Hematopoietic multipotent progenitor cell treated with erythropoietin and hydrocortisone succinate and interleukin-3 and kit ligand, for 8 days (in vitro differentiated cells): Measurements from ENCODE around the gene NEB.

ENCODE experiments used
- DNase-seq: peaks from one replicate; pipeline ENCODE4 v3.0.0-alpha.2; 2015

Gene NEB

DNA sequence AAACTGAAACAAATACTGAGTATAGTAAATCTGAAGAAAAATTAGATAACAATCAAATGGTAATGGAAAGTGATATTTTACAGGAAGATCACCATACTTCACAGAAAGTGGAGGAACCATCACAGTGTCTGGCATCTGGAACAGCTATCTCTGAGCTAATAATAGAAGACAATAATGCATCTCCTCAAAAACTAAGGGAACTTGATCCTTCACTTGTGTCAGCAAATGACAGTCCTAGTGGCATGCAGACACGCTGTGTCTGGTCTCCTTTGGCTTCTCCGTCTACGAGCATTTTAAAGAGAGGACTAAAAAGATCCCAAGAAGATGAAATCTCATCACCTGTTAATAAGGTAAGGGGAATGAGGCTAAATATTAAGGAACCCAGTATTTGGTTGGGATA lies 268.5 kb downstream of the NEB start:
- no peak for DNase-seq

DNA sequence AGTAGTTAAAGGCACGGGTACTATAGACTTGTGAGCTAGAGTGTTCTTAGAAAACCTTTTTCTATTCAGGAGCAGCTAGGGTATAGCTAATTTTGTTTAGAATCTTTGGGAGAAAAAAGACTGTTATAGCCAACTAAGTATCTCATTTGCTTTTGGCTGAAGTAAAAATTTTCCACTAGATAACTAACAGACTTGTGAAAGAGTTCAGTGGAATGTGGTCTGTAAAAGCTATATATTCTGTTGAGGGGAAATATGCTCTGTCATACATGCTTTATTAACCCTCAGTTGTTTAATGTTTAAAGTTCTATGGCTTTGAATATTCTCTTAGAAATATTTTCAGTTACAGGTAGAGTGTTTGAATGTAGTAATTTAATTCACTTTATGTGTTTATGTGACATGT lies 274.9 kb downstream of the NEB start:
- DNase-seq, result no peak

DNA sequence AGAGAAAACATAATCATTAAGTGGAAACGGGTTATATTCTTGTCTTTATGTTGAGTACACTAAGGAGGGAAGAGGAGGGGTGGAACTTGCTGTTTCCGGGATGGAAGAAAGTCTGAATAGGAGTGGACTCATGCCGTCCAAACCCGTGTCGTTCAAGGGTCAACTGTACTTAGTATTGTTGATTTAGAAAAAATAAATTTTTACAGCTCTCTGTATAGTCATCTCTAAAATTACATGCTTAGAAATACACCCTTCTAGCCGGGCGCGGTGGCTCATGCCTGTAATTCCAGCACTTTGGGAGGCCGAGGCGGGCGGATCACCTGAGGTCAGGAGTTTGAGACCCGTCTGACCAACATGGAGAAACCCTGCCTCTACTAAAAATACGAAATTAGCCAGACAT lies 295.1 kb downstream of the NEB start:
- DNase-seq, result no peak

DNA sequence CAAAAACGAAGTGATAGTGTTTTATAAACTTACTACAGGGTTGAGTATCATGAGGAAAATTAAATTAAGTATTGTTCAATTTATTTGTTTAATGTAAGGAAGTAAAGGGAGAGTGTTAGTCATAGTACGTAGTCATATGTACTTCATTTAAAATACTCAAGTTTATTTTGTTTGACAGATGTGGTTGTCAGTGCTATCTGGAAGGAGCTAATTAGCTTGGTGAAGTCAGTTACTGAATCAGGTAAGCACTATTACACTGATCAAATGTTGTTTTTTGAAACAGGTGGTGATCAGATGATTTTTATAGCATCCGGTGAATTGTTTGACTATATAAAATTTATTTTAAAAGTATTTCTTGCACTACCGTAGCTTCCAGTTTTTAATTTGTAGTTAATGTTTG lies 295.8 kb downstream of the NEB start:
- DNase-seq, result no peak

DNA sequence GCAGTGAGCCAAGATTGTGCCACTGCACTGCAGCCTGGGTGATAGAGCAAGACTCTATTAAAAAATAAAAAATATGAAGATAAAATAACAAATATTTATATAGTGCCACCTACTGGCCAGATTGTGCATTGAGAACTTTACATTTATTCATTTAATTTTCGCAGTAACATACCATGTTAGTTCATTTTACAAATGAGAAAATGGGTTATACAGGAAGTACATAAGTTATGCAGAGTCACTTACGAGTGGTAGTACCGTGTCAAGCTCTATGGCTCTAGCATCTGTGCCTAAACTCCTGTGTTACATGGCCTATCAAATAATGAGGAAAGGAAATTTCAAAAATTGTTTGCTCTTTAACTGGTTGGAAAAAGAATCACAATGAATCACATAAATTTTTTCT lies 296.6 kb downstream of the NEB start:
- DNase-seq, result peak; percentile 68
